ENCODE measurements around the gene QKI.

DNA sequence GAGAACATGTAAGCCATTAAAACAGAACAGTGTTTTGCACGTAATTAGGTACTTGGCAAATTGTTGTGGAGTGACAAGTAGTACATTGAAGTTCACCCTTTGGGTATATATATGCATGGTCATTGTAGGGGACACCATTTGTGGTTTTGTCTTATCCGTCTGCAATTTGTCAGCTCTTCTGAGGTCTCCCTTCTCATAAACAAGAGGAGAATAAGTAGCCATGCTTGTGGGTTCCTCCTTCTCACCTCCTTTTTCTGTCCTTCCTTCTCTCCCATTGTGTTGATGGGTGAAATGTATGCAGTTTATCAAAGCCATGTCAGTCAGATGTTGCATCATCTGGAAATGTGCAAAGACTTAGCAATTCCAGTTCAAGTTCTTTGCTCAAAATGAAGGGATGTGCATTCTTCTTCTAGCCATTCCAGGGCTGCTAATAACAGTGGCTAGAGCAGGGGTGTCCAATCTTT is 70.9 kb downstream of the QKI start:
- TF ChIP-seq, protein P1, sequence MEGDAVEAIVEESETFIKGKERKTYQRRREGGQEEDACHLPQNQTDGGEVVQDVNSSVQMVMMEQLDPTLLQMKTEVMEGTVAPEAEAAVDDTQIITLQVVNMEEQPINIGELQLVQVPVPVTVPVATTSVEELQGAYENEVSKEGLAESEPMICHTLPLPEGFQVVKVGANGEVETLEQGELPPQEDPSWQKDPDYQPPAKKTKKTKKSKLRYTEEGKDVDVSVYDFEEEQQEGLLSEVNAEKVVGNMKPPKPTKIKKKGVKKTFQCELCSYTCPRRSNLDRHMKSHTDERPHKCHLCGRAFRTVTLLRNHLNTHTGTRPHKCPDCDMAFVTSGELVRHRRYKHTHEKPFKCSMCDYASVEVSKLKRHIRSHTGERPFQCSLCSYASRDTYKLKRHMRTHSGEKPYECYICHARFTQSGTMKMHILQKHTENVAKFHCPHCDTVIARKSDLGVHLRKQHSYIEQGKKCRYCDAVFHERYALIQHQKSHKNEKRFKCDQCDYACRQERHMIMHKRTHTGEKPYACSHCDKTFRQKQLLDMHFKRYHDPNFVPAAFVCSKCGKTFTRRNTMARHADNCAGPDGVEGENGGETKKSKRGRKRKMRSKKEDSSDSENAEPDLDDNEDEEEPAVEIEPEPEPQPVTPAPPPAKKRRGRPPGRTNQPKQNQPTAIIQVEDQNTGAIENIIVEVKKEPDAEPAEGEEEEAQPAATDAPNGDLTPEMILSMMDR (conservative IDR thresholded peaks at IDR 0.05; ENCODE audit: low read depth, low read length) = no peak
- no peak for TF ChIP-seq EZH2 (IDR thresholded peaks at IDR 0.05; ENCODE audit: low read length, unreplicated experiment)
- TF ChIP-seq EZH2phosphoT487 (IDR thresholded peaks at IDR 0.05; ENCODE audit: borderline replicate concordance, low read length) = no peak

All from PC-3 (cell line).